HepG2 (cell line): ENCODE data around the gene COG4.

Experiments used
- CTCF ChIP-seq: sonication (generic); formaldehyde crosslinking; IDR thresholded peaks from 2 replicates; pipeline ENCODE4 v1.5.0; 2020; ENCODE audit warnings: mild to moderate bottlenecking, missing genetic modification reagents, moderate library complexity
- EP300 ChIP-seq, 3 experiments: sonication (generic) in 1 of 3; formaldehyde crosslinking in 1 of 3; IDR thresholded peaks; 2 replicates each; pipeline versions ENCODE4 v1.5.1 to v1.6.1; 2011 to 2020; ENCODE audit warnings: low read depth in 2 of 3, low read length in 2 of 3, borderline replicate concordance in 1 of 3, improper control_type of control experiment in 1 of 3, mild to moderate bottlenecking in 1 of 3, missing genetic modification reagents in 1 of 3, moderate library complexity in 1 of 3
- FOXA1 ChIP-seq, 2 experiments: fragments of 450-650 bp in 1 of 2; sonication (generic) in 1 of 2; formaldehyde crosslinking in 1 of 2; IDR thresholded peaks; 2 replicates each; pipeline versions ENCODE4 v1.4.0 to v1.6.1; 2016 to 2020; ENCODE audit warnings: missing genetic modification reagents in 1 of 2
- RNF2 ChIP-seq: fragments of 450-650 bp; conservative IDR thresholded peaks from 2 replicates; pipeline ENCODE4 v1.6.1; 2016; ENCODE audit warnings: low read depth

DNA sequence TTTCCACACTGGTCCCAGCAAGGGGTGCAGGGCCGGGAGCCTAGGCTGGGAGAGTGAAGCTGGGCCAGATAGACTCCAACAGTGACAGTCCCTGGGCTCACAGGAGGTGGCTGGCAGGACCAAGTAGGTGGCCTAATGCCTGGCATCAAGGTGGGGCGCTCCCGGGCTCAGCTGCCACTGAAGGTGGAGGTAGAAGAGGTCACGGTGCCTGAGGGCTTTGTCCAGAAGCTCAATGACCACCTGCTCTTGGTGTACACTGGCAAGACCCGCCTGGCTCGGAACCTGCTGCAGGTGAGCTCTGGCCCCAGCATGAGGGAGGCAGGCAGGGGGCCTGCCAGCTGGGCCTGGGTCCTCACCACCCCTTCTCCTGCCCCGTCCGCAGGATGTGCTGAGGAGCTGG is 45.2 kb downstream of the COG4 start:
- TF ChIP-seq RNF2: no peak
- no peak for TF ChIP-seq CTCF
- no peak for TF ChIP-seq EP300 (IDR thresholded peaks at IDR 0.05; ENCODE audit: low read depth in 2 of 2, low read length in 2 of 2)
- no peak for TF ChIP-seq EP300 (CRISPR knock-in tag; IDR thresholded peaks at IDR 0.05; ENCODE audit: borderline replicate concordance)
- TF ChIP-seq FOXA1 (IDR thresholded peaks at IDR 0.05): no peak
- no peak for TF ChIP-seq FOXA1 (CRISPR knock-in tag; IDR thresholded peaks at IDR 0.05)
